ENCODE data around the gene ALPP.
"Not testable (repeated sequence)": the region's sequence is repeated elsewhere in the genome, so short reads cannot be mapped to it uniquely, and the experiment has no call there.

ALPP gene

GRCh38 chr2:232400256-232401015 is 21.9 kb downstream of the ALPP start:
- Histone ChIP-seq H3K4me3 (ENCODE audit: low read depth, low read length) (no peak overlapping the region), H3K36me3 (ENCODE audit: control insufficient read depth, insufficient read depth, low read length) (no peaks in the 10 kb centered on the region; the same call in 1 of the 2 replicates), H3K27me3 (ENCODE audit: control insufficient read depth, insufficient read depth, low read length) (no peaks in the 10 kb centered on the region), H3K27ac (ENCODE audit: low read depth, low read length) (no peak overlapping the region), H3K9me3 (ENCODE audit: control insufficient read depth, insufficient read depth, low read depth, low read length) (no peaks in the 10 kb centered on the region), H3K4me1 (ENCODE audit: control insufficient read depth, insufficient read depth, low read length) (peaks cover 5% of the 10 kb centered on the region; the same call in 1 of the 2 replicates), H3K9ac (ENCODE audit: low read length) (no peak overlapping the region)

- Histone ChIP-seq H3K4me3 (ENCODE audit: low read depth, low read length) (no peak overlapping the region), H3K36me3 (ENCODE audit: control insufficient read depth, insufficient read depth, low read length) (no peaks in the 10 kb centered on the region; the same call in 1 of the 2 replicates), H3K9ac (ENCODE audit: low read length) (no peak overlapping the region), H3K9me3 (ENCODE audit: control insufficient read depth, insufficient read depth, low read depth, low read length) (no peaks in the 10 kb centered on the region), H3K4me1 (ENCODE audit: control insufficient read depth, insufficient read depth, low read length) (peaks cover 5% of the 10 kb centered on the region; the same call in 1 of the 2 replicates), H3K27ac (ENCODE audit: low read depth, low read length) (no peak overlapping the region), H3K27me3 (ENCODE audit: control insufficient read depth, insufficient read depth, low read length) (no peaks in the 10 kb centered on the region)
These were observed 24.0 kb downstream of the ALPP start for GRCh38 chr2:232402518-232402917.

- Histone ChIP-seq H3K9ac (ENCODE audit: low read length) (no peak overlapping the region), H3K27ac (ENCODE audit: low read depth, low read length) (no peak overlapping the region), H3K27me3 (ENCODE audit: control insufficient read depth, insufficient read depth, low read length) (no peaks in the 10 kb centered on the region)
These were observed 27.5 kb downstream of the ALPP start for GRCh38 chr2:232405943-232406510.

GRCh38 chr2:232406556-232407310 is 28.2 kb downstream of the ALPP start, which contains the start of gene ALPG:
Gene ALPG, plus strand, starts transcription at chr2:232406844. Its CDS starts 51 bp downstream, at chr2:232406895.
- Histone ChIP-seq H3K36me3 (ENCODE audit: control insufficient read depth, insufficient read depth, low read length) (no peaks in the 10 kb centered on the region; the same call in 1 of the 2 replicates), H3K27ac (ENCODE audit: low read depth, low read length) (no peak within 1 kb of the TSS), H3K4me3 (ENCODE audit: low read depth, low read length) (no peak within 1 kb of the TSS), H3K27me3 (ENCODE audit: control insufficient read depth, insufficient read depth, low read length) (no peaks in the 10 kb centered on the region), H3K9ac (ENCODE audit: low read length) (no peak within 1 kb of the TSS), H3K4me1 (ENCODE audit: control insufficient read depth, insufficient read depth, low read length) (peaks cover 5% of the 10 kb centered on the region; the same call in 1 of the 2 replicates), H3K9me3 (ENCODE audit: control insufficient read depth, insufficient read depth, low read depth, low read length) (no peaks in the 10 kb centered on the region)

More at GRCh38 chr2:232405943-232406510, 27.5 kb downstream of the ALPP start:
- Histone ChIP-seq H3K9me3 (ENCODE audit: control insufficient read depth, insufficient read depth, low read depth, low read length) (no peaks in the 10 kb centered on the region), H3K4me1 (ENCODE audit: control insufficient read depth, insufficient read depth, low read length) (peaks cover 5% of the 10 kb centered on the region; the same call in 1 of the 2 replicates), H3K4me3 (ENCODE audit: low read depth, low read length) (no peak overlapping the region), H3K36me3 (ENCODE audit: control insufficient read depth, insufficient read depth, low read length) (no peaks in the 10 kb centered on the region; the same call in 1 of the 2 replicates)

- not testable (repeated sequence) for H3K9ac ChIP-seq (ENCODE audit: low read length); H3K4me1 ChIP-seq (ENCODE audit: control insufficient read depth, insufficient read depth, low read length); H3K36me3 ChIP-seq (ENCODE audit: control insufficient read depth, insufficient read depth, low read length); H3K27ac ChIP-seq (ENCODE audit: low read depth, low read length); H3K9me3 ChIP-seq (ENCODE audit: control insufficient read depth, insufficient read depth, low read depth, low read length); H3K27me3 ChIP-seq (ENCODE audit: control insufficient read depth, insufficient read depth, low read length); H3K4me3 ChIP-seq (ENCODE audit: low read depth, low read length)
These were observed 29.0 kb downstream of the ALPP start for GRCh38 chr2:232407428-232408150.

- not testable (repeated sequence) for H3K27me3 ChIP-seq (ENCODE audit: control insufficient read depth, insufficient read depth, low read length); H3K4me1 ChIP-seq (ENCODE audit: control insufficient read depth, insufficient read depth, low read length)
These were observed 29.7 kb downstream of the ALPP start for GRCh38 chr2:232408269-232408668.

GRCh38 chr2:232409617-232410016 is 31.1 kb downstream of the ALPP start:
- H3K27ac ChIP-seq (ENCODE audit: low read depth, low read length); H3K36me3 ChIP-seq (ENCODE audit: control insufficient read depth, insufficient read depth, low read length); H3K9me3 ChIP-seq (ENCODE audit: control insufficient read depth, insufficient read depth, low read depth, low read length); H3K4me3 ChIP-seq (ENCODE audit: low read depth, low read length); H3K9ac ChIP-seq (ENCODE audit: low read length); H3K4me1 ChIP-seq (ENCODE audit: control insufficient read depth, insufficient read depth, low read length); H3K27me3 ChIP-seq (ENCODE audit: control insufficient read depth, insufficient read depth, low read length): not testable (repeated sequence)

More at GRCh38 chr2:232408269-232408668, 29.7 kb downstream of the ALPP start:
- not testable (repeated sequence) for H3K27ac ChIP-seq (ENCODE audit: low read depth, low read length); H3K9ac ChIP-seq (ENCODE audit: low read length); H3K36me3 ChIP-seq (ENCODE audit: control insufficient read depth, insufficient read depth, low read length); H3K9me3 ChIP-seq (ENCODE audit: control insufficient read depth, insufficient read depth, low read depth, low read length); H3K4me3 ChIP-seq (ENCODE audit: low read depth, low read length)

GRCh38 chr2:232410238-232410900 is 31.8 kb downstream of the ALPP start:
- H3K9ac ChIP-seq (ENCODE audit: low read length): no peak overlapping the region
- H3K9me3 ChIP-seq (ENCODE audit: control insufficient read depth, insufficient read depth, low read depth, low read length): no peaks in the 10 kb centered on the region
- H3K36me3 ChIP-seq (ENCODE audit: control insufficient read depth, insufficient read depth, low read length): peaks cover 12% of the 10 kb centered on the region
- H3K27ac ChIP-seq (ENCODE audit: low read depth, low read length): no peak overlapping the region
- no peaks in the 10 kb centered on the region for H3K27me3 ChIP-seq (ENCODE audit: control insufficient read depth, insufficient read depth, low read length)
- peaks cover 2% of the 10 kb centered on the region; the same call in 1 of the 2 replicates for H3K4me1 ChIP-seq (ENCODE audit: control insufficient read depth, insufficient read depth, low read length)
- H3K4me3 ChIP-seq (ENCODE audit: low read depth, low read length): no peak overlapping the region

- H3K27me3 ChIP-seq (ENCODE audit: control insufficient read depth, insufficient read depth, low read length): peaks cover 13% of the 10 kb centered on the region; the same call in 1 of the 2 replicates
These were observed 33.5 kb downstream of the ALPP start for GRCh38 chr2:232411901-232412629.

More at GRCh38 chr2:232411901-232412629, 33.5 kb downstream of the ALPP start:
- H3K9me3 ChIP-seq (ENCODE audit: control insufficient read depth, insufficient read depth, low read depth, low read length): no peaks in the 10 kb centered on the region
- peaks cover 29% of the 10 kb centered on the region for H3K36me3 ChIP-seq (ENCODE audit: control insufficient read depth, insufficient read depth, low read length)
- no peak overlapping the region for H3K9ac ChIP-seq (ENCODE audit: low read length)
- H3K27ac ChIP-seq (ENCODE audit: low read depth, low read length): no peak overlapping the region
- H3K4me1 ChIP-seq (ENCODE audit: control insufficient read depth, insufficient read depth, low read length): peaks cover 2% of the 10 kb centered on the region; the same call in 1 of the 2 replicates
- no peak overlapping the region for H3K4me3 ChIP-seq (ENCODE audit: low read depth, low read length)

Data from HUES6 (cell line).